DMS 273 treated with DMSO at 0.1 percent for 48 hours (cell line): ENCODE results near the gene CRX.
"Not testable (repeated sequence)": the region's sequence is repeated elsewhere in the genome, so short reads cannot be mapped to it uniquely, and the experiment has no call there.

Experiments used
- DNase-seq: peaks from one replicate; lab custom pipeline; 2025; lab: John Stamatoyannopoulos, UW

CRX gene

GRCh38 chr19:47821460-47822020, at the start of gene CRX:
Gene CRX (plus strand): TSS chr19:47821937. CDS start chr19:47834444, 12,507 bp downstream.
- no peak for DNase-seq

GRCh38 chr19:47776568-47776967, 45.2 kb upstream of the CRX start:
- no peak for DNase-seq

GRCh38 chr19:47777245-47778048, 44.3 kb upstream of the CRX start:
- DNase-seq, result not testable (repeated sequence)

- DNase-seq, result peak; percentile 39
These were observed 43.4 kb upstream of the CRX start, which contains the start of gene SELENOW for GRCh38 chr19:47778049-47778953. Gene SELENOW (plus strand): TSS chr19:47778703. CDS start chr19:47778786, 83 bp downstream.

- DNase-seq, result no peak
These were observed 42.8 kb upstream of the CRX start for GRCh38 chr19:47778954-47779351.

GRCh38 chr19:47779524-47780214, 42.1 kb upstream of the CRX start:
- DNase-seq, result no peak

GRCh38 chr19:47780215-47780551, 41.6 kb upstream of the CRX start:
- no peak for DNase-seq

GRCh38 chr19:47781590-47782262, 40.0 kb upstream of the CRX start:
- DNase-seq, result no peak

GRCh38 chr19:47786566-47786965, 35.2 kb upstream of the CRX start:
- DNase-seq, result no peak

- not testable (repeated sequence) for DNase-seq
These were observed 34.4 kb upstream of the CRX start for GRCh38 chr19:47787307-47787706.

GRCh38 chr19:47789811-47790210, 31.9 kb upstream of the CRX start:
- DNase-seq, result not testable (repeated sequence)

GRCh38 chr19:47790398-47790814, 31.3 kb upstream of the CRX start:
- DNase-seq, result peak; percentile 38

GRCh38 chr19:47792616-47793015, 29.1 kb upstream of the CRX start:
- no peak for DNase-seq

- no peak for DNase-seq
These were observed 27.2 kb upstream of the CRX start for GRCh38 chr19:47794526-47794925.

GRCh38 chr19:47796785-47797184, 25.0 kb upstream of the CRX start:
- DNase-seq, result no peak

- no peak for DNase-seq
These were observed 23.5 kb upstream of the CRX start for GRCh38 chr19:47797996-47798903.

GRCh38 chr19:47798904-47799266, 22.9 kb upstream of the CRX start:
- no peak for DNase-seq

GRCh38 chr19:47801270-47801669, 20.5 kb upstream of the CRX start:
- DNase-seq, result no peak

GRCh38 chr19:47802521-47803043, 19.2 kb upstream of the CRX start:
- DNase-seq, result no peak

GRCh38 chr19:47803148-47803547, 18.6 kb upstream of the CRX start:
- DNase-seq, result not testable (repeated sequence)
